Neuronal stem cell (in vitro differentiated cells): ENCODE measurements around the gene TPSB2.

ENCODE experiments used
- DNase-seq: peaks from one replicate; pipeline ENCODE4 v3.0.0-alpha.2; 2013; ENCODE audit warnings: low spot score
- H2AFZ ChIP-seq: one replicate; pipeline ENCODE4 v1.6.1; 2013; ENCODE audit warnings: mild to moderate bottlenecking, low read length, inconsistent platforms
- H2AK5ac ChIP-seq: 2 replicates; pipeline ENCODE4 v1.6.1; 2013; ENCODE audit warnings: low read depth, mild to moderate bottlenecking, inconsistent platforms, low read length, moderate library complexity, mixed read lengths
- H2BK120ac ChIP-seq: 2 replicates; pipeline ENCODE4 v1.6.1; 2013; ENCODE audit warnings: low read depth, mild to moderate bottlenecking, inconsistent platforms, low read length, moderate library complexity, mixed read lengths
- H2BK12ac ChIP-seq: one replicate; pipeline ENCODE4 v1.6.1; 2013; ENCODE audit warnings: low read length, inconsistent platforms
- H2BK15ac ChIP-seq: 2 replicates; pipeline ENCODE4 v1.6.1; 2013; ENCODE audit warnings: mild to moderate bottlenecking, low read length, inconsistent platforms, mixed read lengths
- H2BK5ac ChIP-seq: one replicate; pipeline ENCODE4 v1.6.1; 2013; ENCODE audit warnings: inconsistent platforms, mild to moderate bottlenecking, low read length, moderate library complexity
- H3K14ac ChIP-seq: one replicate; pipeline ENCODE4 v1.6.1; 2013; ENCODE audit warnings: low read length, inconsistent platforms
- H3K18ac ChIP-seq: 2 replicates; pipeline ENCODE4 v1.6.1; 2013; ENCODE audit warnings: low read length, inconsistent platforms
- H3K23ac ChIP-seq: 2 replicates; pipeline ENCODE4 v1.6.1; 2013; ENCODE audit warnings: low read depth, mild to moderate bottlenecking, mixed read lengths, low read length, inconsistent platforms; ENCODE audit not compliant: poor library complexity
- H3K27ac ChIP-seq: replicated peaks from 3 replicates; pipeline ENCODE4 v1.5.1; 2013; ENCODE audit warnings: low read length, inconsistent platforms
- H3K27me3 ChIP-seq, 3 experiments: 2 replicates each; pipeline ENCODE4 v1.6.1; 2013; ENCODE audit warnings: low read length in 3 of 3, mild to moderate bottlenecking in 2 of 3, inconsistent platforms in 1 of 3, low read depth in 1 of 3, mixed read lengths in 1 of 3, moderate library complexity in 1 of 3; ENCODE audit not compliant: control insufficient read depth in 3 of 3, insufficient read depth in 3 of 3
- H3K36me3 ChIP-seq, 2 donors: replicated peaks in 1 of 2; 2 replicates each; pipeline ENCODE4 v1.6.1; 2013; ENCODE audit warnings: low read length in 2 of 2; ENCODE audit not compliant: control insufficient read depth in 2 of 2, insufficient read depth in 2 of 2
- H3K4ac ChIP-seq: 2 replicates; pipeline ENCODE4 v1.6.1; 2013; ENCODE audit warnings: inconsistent platforms, mild to moderate bottlenecking, low read length, moderate library complexity
- H3K4me1 ChIP-seq, 2 donors: 1 replicate in 1 of 2; 2 replicates in 1 of 2; pipeline ENCODE4 v1.6.1; 2013; ENCODE audit warnings: low read length in 2 of 2, low read depth in 1 of 2; ENCODE audit not compliant: control insufficient read depth in 2 of 2, insufficient read depth in 1 of 2
- H3K4me2 ChIP-seq: one replicate; pipeline ENCODE4 v1.6.1; 2013; ENCODE audit warnings: mild to moderate bottlenecking, low read length, inconsistent platforms; ENCODE audit not compliant: insufficient read depth, poor library complexity, severe bottlenecking
- H3K4me3 ChIP-seq, 2 donors: 2 replicates each; pipeline ENCODE4 v1.5.1; 2013; ENCODE audit warnings: low read length in 2 of 2, mild to moderate bottlenecking in 2 of 2, inconsistent platforms in 1 of 2, moderate library complexity in 1 of 2
- H3K79me1 ChIP-seq: one replicate; pipeline ENCODE4 v1.6.1; 2013; ENCODE audit warnings: low read depth, mild to moderate bottlenecking, inconsistent platforms, low read length, moderate library complexity
- H3K9ac ChIP-seq: one replicate; pipeline ENCODE4 v1.6.1; 2013; ENCODE audit warnings: mild to moderate bottlenecking, low read depth, low read length, inconsistent platforms; ENCODE audit not compliant: poor library complexity
- H3K9me3 ChIP-seq, 2 donors: replicated peaks in 1 of 2; 2 replicates each; pipeline versions ENCODE3 to v1.6.1; 2013; ENCODE audit warnings: low read length in 2 of 2, mild to moderate bottlenecking in 2 of 2, inconsistent platforms in 1 of 2, low read depth in 1 of 2, mixed read lengths in 1 of 2, moderate library complexity in 1 of 2; ENCODE audit not compliant: control insufficient read depth in 2 of 2, insufficient read depth in 1 of 2
- H4K8ac ChIP-seq: one replicate; pipeline ENCODE4 v1.6.1; 2013; ENCODE audit warnings: low read depth, mild to moderate bottlenecking, inconsistent platforms, low read length, moderate library complexity
- H4K91ac ChIP-seq: one replicate; pipeline ENCODE4 v1.6.1; 2013; ENCODE audit warnings: low read length, low read depth, mild to moderate bottlenecking, inconsistent platforms; ENCODE audit not compliant: poor library complexity
- WGBS, 2 donors: extraction: QIAGEN DNeasy Blood & Tissue Kit; methylation state at CpG; one replicate each; pipeline ENCODE4 v1.1.7; 2013; ENCODE audit warnings: missing lambda C conversion rate in 2 of 2, mixed read lengths in 1 of 2; ENCODE audit not compliant: insufficient read length in 2 of 2, insufficient replicate concordance in 1 of 2; ENCODE audit errors: extremely low coverage in 2 of 2; 5-methylcytosine and 5-hydroxymethylcytosine counted together

TPSB2 gene

DNA sequence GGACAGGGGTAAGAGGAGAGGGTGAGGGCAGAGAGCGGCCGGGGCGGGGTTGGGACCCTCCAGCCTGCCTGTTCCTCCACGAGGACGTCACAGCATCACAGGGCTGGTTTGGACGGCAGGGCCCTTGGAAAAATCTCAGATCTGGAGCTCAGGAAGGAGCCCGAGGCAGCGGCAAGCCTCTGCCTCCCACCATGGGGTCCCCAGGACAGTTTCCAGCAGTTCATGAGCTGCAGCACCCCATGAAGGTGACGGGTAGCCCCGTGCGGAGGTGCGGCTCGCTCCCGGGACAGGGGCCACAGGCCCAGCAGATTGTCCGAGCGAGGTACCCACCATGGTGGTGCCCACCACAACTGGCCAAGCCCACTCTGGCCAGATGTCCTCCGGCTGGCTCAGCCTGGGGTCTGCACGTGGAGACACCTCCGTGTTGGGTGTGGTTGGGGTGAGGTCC is 47.2 kb upstream of the TPSB2 start:
- Histone ChIP-seq H2BK15ac (peak overlapping the region; percentile 26), H3K4me1 (peaks cover 11 to 14% of the 10 kb centered on the region in 2 donors), H4K91ac (no peak overlapping the region), H3K14ac (peak overlapping the region; percentile 64), H4K8ac (no peak overlapping the region), H2AFZ (no peak overlapping the region), H3K23ac (peak overlapping the region; percentile 85), H2AK5ac (peak overlapping the region; percentile 56), H3K9ac (peak overlapping the region; percentile 30), H3K27ac (no peak overlapping the region), H2BK120ac (no peak overlapping the region), H3K79me1 (peaks cover 3% of the 10 kb centered on the region), H2BK5ac (peak overlapping the region; percentile 82), H2BK12ac (no peak overlapping the region), H3K27me3 (peaks cover 0 to 22% (median 0%) of the 10 kb centered on the region in 3 experiments), H3K9me3 (no peaks in the 10 kb centered on the region), H3K4ac (no peak overlapping the region), H3K18ac (peak overlapping the region; percentile 44), H3K4me3 (no peak overlapping the region), H3K36me3 (no peaks in the 10 kb centered on the region), H3K4me2 (no peak overlapping the region)
- no CpG with 5 or more reads among the region's 19 CpGs for WGBS, 2 donors
- no peak for DNase-seq

DNA sequence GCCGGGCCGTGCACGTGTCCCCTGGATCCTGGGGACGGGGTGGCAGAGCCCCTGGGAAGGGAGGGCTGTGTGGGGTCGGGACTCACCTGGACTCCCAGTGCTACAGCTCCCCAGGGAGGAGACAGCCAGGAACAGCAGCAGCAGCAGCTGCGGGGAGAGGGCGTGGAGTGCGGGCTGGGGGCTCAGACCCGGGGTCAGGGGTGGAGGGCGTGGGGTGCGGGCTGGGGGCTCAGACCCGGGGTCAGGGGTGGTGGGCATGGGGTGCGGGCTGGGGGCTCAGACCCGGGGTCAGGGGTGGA is 46.5 kb upstream of the TPSB2 start:
- peak overlapping the region; percentile 56 for H3K14ac ChIP-seq
- no peak overlapping the region for H3K4ac ChIP-seq
- H3K9ac ChIP-seq, result no peak overlapping the region
- no peak overlapping the region for H2BK120ac ChIP-seq
- H2BK15ac ChIP-seq, result no peak overlapping the region
- H3K23ac ChIP-seq, result no peak overlapping the region
- DNase-seq, result no peak
- peak overlapping the region; percentile 95 for H2AK5ac ChIP-seq
- no peaks in the 10 kb centered on the region for H3K36me3 ChIP-seq
- no peak overlapping the region for H3K18ac ChIP-seq
- no peak overlapping the region for H2AFZ ChIP-seq
- H3K27ac ChIP-seq, result no peak overlapping the region
- H3K79me1 ChIP-seq, result peaks cover 3% of the 10 kb centered on the region
- no CpG with 5 or more reads among the region's 14 CpGs for WGBS, 2 donors
- H4K8ac ChIP-seq, result no peak overlapping the region
- H3K9me3 ChIP-seq, result no peaks in the 10 kb centered on the region
- peak overlapping the region; percentile 84 for H2BK12ac ChIP-seq
- H3K4me1 ChIP-seq, result peaks cover 11 to 14% of the 10 kb centered on the region in 2 donors
- H4K91ac ChIP-seq, result no peak overlapping the region
- no peak overlapping the region for H3K4me3 ChIP-seq
- no peak overlapping the region for H3K4me2 ChIP-seq
- no peak overlapping the region for H2BK5ac ChIP-seq
- H3K27me3 ChIP-seq, result peaks cover 0 to 19% (median 0%) of the 10 kb centered on the region in 3 experiments

DNA sequence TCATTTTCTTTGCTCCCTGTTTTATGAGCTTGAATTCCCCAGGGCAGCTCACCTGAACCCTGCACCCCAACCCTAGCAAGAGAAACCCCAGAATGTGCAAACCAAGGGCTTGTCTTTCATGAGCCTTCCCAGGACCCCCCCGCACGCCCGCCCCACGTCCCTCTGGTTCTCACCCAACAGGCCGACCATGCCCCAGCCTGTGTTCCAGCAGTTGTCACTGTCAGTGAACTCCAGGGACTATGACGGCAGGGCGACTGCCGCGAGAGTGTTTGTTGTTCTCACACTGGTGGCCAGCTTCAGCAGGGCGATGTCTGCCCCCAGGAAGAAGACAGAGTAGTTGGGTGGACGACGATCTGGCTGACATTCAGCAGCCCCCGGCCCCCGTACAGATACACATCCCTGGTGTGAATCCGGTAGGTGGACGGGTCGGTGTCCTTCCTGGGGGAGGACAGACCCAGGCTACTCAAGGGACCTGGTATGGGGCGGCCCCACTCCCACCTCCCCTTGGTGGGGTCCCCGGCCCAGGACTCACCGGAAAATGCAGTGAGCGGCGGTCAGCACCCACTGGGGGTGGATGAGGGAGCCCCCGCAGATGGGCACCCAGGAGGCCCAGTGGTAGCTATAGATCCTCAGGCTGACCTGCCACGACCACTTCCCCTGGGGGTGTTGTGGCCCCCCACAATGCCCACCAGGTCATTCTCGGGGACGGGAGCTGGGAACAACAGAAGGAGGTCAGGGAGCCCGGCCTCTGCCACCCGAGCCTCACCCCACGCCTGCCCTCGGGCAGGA is 46.0 kb upstream of the TPSB2 start:
- DNase-seq, result no peak
- H2BK120ac ChIP-seq, result no peak overlapping the region
- H3K9ac ChIP-seq, result peak overlapping the region; percentile 21
- no peak overlapping the region for H3K4me2 ChIP-seq
- peak overlapping the region; percentile 20 for H3K23ac ChIP-seq
- no peak overlapping the region for H2BK5ac ChIP-seq
- H3K4me3 ChIP-seq, result no peak overlapping the region
- H3K79me1 ChIP-seq, result peaks cover 3% of the 10 kb centered on the region
- no peaks in the 10 kb centered on the region for H3K36me3 ChIP-seq
- H3K18ac ChIP-seq, result peak overlapping the region; percentile 17
- H3K4ac ChIP-seq, result no peak overlapping the region
- no peak overlapping the region for H4K8ac ChIP-seq
- H3K27me3 ChIP-seq, result peaks cover 0 to 17% (median 0%) of the 10 kb centered on the region in 3 experiments
- peak overlapping the region; percentile 84 for H2BK12ac ChIP-seq
- peak overlapping the region; percentile 95 for H2AK5ac ChIP-seq
- H4K91ac ChIP-seq, result no peak overlapping the region
- H2AFZ ChIP-seq, result no peak overlapping the region
- no CpG with 5 or more reads among the region's 30 CpGs for WGBS, 2 donors
- no peaks in the 10 kb centered on the region for H3K9me3 ChIP-seq
- H3K27ac ChIP-seq, result no peak overlapping the region
- peak overlapping the region; percentile 75 for H2BK15ac ChIP-seq
- H3K4me1 ChIP-seq, result peaks cover 11 to 14% of the 10 kb centered on the region in 2 donors
- peak overlapping the region; percentile 56 for H3K14ac ChIP-seq

DNA sequence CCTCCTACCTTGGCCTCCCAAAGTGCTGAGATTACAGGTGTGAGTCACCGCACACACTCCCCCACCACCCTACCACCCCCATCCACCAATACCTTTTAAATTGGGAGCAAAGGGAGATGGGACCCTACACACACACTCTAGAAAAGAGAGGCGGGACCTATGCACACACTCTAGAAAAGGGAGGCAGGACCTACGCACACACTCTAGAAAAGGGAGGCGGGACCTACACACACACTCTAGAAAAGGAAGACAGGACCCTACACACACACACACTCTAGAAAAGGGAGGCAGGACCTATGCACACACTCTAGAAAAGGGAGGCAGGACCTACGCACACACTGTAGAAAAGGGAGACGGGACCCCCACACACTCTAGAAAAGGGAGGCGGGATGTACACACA is 44.8 kb upstream of the TPSB2 start:
- DNase-seq, result no peak
- peaks cover 11 to 14% of the 10 kb centered on the region in 2 donors for H3K4me1 ChIP-seq
- WGBS, 2 donors, result no CpG with 5 or more reads among the region's 7 CpGs
- no peak overlapping the region for H2BK15ac ChIP-seq
- H3K27me3 ChIP-seq, result peaks cover 0 to 10% (median 0%) of the 10 kb centered on the region in 3 experiments
- H3K18ac ChIP-seq, result no peak overlapping the region
- no peak overlapping the region for H2AFZ ChIP-seq
- H4K8ac ChIP-seq, result no peak overlapping the region
- no peak overlapping the region for H3K4me3 ChIP-seq
- H3K27ac ChIP-seq, result no peak overlapping the region
- H3K36me3 ChIP-seq, result no peaks in the 10 kb centered on the region
- H3K4me2 ChIP-seq, result no peak overlapping the region
- H3K14ac ChIP-seq, result no peak overlapping the region
- no peak overlapping the region for H2BK5ac ChIP-seq
- no peak overlapping the region for H2AK5ac ChIP-seq
- peaks cover 3% of the 10 kb centered on the region for H3K79me1 ChIP-seq
- no peak overlapping the region for H3K4ac ChIP-seq
- H2BK120ac ChIP-seq, result no peak overlapping the region
- H2BK12ac ChIP-seq, result no peak overlapping the region
- H3K9me3 ChIP-seq, result no peaks in the 10 kb centered on the region
- no peak overlapping the region for H3K9ac ChIP-seq
- no peak overlapping the region for H4K91ac ChIP-seq
- H3K23ac ChIP-seq, result no peak overlapping the region
